Hematopoietic multipotent progenitor cell (in vitro differentiated cells): ENCODE results near the gene NBEA. TPM values are rescaled to one million over a fixed set of nuclear protein-coding genes. Genes with fewer than 3 reads are reported as not detected.
"Not testable (repeated sequence)": the region's sequence is repeated elsewhere in the genome, so short reads cannot be mapped to it uniquely, and the experiment has no call there.

Experiments used
- DNase-seq, 3 donors: peaks; one replicate each; pipeline ENCODE4 v3.0.0-alpha.2; 2011 to 2015; ENCODE audit warnings: low read depth in 2 of 3, low spot score in 2 of 3
- total RNA-seq: library from RNA; depleted of rRNA; stranded (reverse); fragments of >200 nt; gene quantifications from one replicate; pipeline ENCODE4 v1.2.3, GENCODE V29; 2012

Gene NBEA
- total RNA-seq, 1 donor = 4.6 TPM

DNA sequence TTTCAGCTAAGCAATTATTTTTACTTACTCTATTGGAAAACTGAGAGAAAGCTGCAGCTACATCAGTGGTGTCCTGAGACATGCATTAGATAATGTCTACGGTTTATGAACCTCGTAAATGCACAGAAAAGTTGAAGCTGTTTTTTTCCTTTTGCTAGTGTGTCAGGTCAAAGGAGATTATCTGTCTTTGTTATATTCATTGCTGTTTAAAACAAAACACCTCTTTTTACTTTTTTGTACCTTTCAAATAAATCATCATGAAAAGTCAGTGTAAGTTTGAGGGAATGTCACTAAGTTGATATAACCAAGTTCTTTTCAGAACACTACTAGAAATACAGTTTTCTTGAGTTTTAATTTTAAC, 2.2 kb downstream of the NBEA start:
- no peak for DNase-seq

DNA sequence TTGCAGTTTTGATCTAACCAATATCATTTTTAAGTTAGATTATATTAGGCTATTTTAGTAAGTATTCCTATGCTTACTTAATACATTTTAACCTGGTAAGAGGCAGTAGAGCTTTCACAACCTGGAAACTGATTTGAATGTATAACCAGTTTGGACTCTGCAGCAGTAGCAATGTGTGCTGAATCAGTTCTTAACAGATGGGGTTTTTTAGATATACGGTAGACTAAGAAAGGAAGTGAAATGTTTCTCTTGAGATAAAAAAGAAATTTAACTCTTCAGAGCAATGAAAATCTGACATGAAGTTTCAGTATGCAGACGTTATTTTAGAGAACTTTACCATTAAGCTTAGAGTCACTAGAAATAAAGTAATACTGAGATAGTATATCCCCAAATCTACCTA, 2.7 kb downstream of the NBEA start:
- peak in 1 of 3 donors; percentile 50 for DNase-seq

DNA sequence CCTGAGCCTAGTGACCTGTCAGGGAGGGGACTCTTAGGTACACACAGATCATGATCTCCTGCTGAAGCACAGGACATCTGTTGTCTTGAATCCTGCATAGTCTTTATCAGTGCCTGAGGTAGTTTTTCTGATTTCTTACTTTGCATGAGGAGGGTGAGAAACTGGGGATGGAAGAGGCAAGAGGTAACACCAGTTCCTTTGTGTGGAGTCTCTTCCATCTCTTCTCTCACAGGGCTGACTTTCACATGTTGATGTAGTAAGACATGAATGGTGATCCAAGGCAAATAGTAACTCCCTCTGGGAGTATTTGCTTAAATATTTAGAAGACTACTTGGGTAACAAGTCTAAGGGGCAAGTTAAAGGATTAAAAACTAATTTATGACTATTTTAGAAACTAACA, 9.5 kb downstream of the NBEA start:
- no peak for DNase-seq

DNA sequence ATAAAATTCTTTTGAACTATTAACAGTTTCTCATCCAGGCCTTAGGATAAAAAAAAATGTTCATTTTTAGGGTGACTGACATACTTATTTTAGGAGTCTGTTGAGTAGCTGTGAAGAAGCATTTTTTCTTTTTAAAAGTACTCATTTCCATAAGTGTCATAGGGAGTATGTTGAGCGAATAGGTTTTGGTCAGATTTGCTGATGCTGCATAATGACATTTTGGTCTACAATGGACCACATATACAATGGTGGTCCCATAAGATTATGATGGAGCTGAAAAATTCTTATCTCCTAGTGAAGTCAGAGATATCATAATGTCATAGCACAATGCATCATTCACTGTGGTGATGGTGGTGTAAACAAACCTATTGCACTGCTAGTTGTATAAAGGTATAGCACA, 17.4 kb downstream of the NBEA start:
- no peak for DNase-seq

DNA sequence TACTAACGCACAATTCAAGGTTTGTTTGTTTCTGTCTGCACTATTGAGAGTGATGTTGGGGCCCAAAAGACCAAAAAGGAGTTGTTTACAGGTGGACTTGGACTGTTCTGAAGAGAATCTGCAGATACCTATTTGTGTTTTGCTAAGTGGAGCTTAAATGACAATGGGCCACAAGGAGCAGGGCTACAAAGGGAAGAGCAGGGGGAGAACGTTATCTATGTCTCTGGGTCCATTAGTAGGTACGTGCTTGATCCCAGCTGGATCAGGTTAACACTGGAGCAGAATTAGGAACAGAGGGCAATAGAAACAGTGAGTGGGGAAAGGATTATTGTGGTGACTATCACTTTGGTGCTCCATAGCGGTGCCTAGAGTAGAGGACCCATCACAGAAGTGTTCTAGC, 22.5 kb downstream of the NBEA start:
- DNase-seq = no peak

DNA sequence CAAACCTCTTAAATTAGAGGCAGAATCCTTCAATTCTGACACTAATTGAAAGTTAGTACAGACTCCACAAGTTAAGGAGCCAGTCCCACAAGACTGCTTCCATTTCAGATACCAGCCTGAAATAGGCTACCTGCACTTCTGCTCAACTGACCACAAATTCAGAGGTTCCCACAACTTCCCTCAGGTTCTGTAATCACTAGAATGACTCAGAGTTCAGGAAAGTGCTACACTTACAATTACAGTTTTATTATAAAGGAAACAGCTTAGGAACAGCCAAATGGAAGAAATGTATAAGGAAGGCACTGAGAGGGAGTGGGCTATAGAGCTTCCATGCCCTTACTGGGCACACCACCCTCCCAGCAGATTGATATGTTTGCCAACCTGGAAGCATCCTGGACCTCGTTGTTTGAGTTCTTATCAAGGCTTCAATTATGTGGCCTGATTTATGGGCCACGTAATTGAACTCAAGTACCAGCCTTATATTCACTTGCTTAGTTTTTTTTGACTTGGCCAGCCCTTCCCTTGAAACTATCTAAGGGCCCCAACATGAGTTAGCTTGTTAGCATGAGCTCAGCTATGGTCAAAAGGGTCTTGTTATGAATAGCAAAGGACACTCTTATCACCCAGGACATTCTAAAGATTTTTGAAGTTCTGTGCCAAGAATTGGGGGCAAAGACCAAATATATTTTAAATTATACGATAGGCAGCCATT, 25.9 kb downstream of the NBEA start:
- DNase-seq = peak in 1 of 3 donors; percentile 15

DNA sequence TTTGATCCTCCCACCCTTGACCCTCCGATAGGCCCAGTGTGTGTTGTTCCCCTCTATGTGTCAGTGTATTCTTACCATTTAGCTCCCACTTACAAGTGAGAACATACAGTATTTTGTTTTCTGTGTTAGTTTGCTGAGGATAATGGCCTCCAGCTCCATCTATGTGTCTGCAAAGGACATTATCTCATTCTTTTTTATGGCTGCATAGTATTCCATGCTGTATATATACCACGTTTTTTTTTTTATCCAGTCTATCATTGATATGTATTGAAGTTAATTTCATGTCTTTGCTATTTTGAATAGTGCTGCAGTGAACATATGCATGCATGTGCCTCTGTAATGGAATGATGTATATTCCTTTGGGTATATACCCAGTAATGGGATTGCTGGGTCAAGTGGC, 27.5 kb downstream of the NBEA start:
- DNase-seq = not testable (repeated sequence)

DNA sequence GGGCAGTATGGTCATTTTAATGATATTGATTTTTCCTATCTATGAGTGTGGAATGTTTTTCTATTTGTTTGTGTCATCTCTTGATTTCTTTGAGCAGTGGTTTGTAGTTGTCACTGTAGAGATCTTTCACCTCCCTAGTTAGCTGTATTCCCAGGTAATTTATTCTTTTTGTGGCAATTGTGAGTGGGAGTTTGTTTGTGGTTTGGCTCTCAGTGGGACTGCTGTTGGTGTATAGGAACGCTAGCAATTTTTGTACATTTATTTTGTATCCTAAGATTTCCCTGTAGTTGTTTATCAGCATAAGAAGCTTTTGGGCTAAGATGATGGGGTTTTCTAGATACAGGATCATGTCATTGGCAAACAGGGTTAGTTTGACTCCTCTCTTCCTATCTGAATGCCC, 28.9 kb downstream of the NBEA start:
- DNase-seq = no peak

DNA sequence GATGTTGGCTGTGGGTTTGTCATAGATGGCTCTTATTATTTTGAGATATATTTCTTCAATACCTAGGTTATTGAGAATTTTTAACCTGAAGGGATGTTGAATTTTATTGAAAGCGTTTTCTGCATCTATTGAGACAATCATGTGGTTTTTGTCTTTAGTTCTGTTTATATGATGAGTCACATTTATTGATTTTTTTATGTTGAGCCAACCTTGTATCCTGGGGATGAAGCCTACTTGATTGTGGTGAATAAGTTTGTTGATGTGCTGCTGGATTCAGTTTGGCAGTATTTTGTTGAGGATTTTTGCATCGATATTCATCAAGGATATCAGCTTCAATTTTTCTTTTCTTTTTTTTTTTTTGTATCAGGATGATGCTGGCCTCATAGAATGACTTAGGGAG, 29.4 kb downstream of the NBEA start:
- no peak for DNase-seq

DNA sequence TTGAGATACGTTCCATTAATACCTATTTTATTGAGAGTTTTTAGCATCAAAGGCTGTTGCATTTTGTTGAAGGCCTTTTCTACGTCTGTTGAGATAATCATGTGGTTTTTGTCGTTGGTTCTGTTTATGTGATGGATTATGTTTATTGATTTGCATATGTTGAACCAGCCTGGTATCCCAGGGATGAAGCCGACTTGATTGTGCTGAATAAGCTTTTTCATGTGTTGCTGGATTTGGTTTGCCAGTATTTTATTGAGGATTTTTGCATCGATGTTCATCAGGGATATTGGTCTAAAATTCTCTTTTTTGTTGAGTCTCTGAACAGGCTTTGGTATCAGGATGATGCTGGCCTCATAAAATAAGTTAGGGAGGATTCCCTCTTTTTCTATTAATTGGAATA, 43.1 kb downstream of the NBEA start:
- not testable (repeated sequence) for DNase-seq

DNA sequence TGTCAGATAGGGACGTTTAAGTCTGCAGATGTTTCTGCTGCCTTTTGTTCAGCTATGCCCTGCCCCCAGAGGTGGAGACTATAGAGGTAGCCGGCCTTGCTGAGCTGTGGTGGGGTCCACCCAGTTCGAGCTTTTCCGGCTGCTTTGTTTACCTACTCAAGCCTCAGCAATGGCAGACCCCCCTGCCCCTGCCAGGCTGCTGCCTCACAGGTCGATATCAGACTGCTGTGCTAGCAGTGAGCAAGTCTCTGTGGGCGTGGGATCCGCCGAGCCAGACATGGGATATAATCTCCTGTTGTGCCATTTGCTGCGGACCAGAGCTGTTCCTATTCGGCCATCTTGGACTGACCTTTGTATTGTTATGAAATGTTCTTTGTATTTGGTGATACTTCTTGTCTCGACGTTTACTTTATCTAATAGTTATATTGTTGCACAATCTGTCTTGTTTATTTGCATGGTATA, 46.3 kb downstream of the NBEA start:
- no peak for DNase-seq

DNA sequence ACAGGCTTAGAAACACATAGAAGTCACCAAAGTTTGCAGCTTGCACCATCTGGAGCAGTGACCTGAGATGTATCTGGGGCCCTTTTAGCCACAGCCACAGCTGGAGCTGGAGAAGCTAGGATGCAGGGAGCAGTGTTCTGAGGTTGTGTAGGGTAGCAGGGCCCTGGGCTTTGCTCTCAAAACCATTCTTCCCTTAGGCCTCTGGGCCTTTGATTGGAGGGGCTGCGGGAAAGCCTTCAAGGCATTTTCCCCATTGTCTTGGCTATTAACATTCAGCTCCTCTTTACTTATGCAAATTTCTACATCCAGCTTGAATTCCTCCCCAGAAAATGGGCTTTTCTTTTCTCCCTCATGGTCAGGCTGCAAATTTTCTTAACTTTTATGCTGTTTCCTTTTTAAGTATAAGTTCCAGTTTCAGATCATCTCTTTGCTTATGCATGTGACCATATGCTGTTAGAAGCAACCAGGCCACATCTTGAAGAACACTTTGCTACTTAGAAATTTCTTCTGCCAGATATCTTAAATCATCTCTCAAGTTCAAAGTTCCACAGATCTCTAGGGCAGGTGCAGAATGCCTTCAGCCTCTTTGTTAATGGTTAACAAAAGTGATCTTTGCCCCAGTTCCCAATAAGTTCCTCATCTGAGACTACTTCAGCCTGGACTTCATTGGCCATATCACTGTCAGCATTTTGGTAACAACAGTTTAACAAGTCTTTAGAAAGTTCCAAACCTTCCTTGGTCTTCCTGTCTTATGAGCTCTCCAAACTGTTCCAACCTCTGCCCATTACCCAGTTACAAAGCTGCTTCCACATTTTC, 48.5 kb downstream of the NBEA start:
- DNase-seq = no peak

DNA sequence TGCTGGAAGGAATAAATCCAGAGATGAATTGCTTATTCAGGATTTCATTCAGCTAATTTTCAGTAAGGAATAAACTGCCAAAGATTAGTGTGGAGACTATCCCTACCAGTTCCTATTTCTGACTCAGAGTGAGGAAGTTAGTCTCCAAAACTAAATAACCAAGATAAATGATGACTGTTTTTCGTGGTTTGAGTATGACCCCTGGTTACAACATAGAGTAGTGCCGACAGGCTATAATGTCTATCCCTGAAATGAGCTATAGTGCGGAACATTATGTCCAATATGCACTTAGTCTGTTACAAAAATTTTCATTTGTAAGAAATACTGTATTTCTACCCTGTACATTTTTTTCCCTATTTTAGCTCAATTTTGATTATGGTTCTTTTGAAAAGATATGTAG, 51.4 kb downstream of the NBEA start:
- DNase-seq = peak in 1 of 3 donors; percentile 6

DNA sequence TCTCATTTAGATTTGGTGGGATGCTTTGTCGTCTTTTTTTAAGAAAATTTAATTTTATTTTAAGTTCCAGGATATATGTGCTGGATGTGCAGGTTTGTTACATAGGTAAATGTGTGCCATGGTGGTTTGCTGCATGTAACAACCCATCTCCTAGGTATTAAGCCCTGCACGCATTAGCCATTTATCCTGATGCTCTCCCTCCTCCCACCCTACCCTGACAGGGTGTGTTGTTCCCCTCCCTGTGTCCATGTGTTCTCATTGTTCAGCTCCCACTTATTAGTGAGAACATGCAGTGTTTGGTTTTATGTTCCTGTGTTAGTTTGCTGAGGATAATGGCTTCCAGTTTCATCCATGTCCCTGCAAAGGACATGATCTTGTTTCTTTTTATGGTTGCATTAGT, 61.7 kb downstream of the NBEA start:
- not testable (repeated sequence) for DNase-seq

DNA sequence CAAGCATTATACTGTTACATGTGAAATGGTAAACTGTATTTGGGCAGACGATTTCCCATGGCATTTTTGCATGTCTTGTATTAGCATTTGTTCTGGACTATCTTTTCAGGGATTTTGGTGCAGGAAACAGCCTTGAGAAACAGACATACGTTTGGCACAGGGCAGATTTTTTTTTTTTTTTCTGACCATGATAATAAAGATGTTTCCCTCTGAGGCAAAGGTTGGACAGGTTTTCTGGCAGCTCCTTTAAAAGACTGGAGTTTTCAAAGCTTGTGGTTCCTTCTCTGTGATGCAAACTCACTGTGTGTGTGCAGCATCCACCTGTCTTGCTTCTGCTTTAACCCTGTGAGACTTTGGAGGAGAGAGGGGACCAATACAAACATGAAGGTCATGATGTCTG, 63.0 kb downstream of the NBEA start:
- DNase-seq = no peak

DNA sequence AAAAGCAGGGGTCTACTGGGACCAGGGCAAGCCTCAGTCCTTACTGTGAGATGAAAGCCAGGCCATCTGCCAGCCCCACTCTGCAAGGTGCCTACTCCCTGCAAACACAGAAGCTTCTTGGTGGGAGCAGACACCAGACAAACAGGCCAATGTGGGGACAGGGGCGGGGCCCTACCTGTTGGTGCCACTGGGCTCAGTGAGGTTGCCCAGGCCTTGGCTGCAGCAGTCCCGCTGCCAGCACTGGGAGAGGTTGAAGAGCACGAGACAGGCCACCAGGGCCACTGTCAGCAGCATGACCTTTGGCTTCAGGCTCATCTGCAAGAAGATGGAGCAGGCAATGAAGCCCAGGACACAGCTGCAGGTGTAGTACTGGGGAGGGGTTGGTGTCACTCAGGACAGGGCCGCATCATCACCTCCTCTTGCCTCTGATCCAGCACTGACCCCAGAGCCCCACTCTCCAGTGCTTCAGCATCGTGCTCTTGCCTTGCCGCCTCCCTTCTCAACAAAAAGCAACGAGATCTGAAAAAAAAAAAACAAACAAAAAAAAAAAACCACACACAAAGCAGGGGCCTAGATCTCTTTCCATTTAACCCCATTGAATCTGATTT, 72.6 kb downstream of the NBEA start:
- DNase-seq = no peak

DNA sequence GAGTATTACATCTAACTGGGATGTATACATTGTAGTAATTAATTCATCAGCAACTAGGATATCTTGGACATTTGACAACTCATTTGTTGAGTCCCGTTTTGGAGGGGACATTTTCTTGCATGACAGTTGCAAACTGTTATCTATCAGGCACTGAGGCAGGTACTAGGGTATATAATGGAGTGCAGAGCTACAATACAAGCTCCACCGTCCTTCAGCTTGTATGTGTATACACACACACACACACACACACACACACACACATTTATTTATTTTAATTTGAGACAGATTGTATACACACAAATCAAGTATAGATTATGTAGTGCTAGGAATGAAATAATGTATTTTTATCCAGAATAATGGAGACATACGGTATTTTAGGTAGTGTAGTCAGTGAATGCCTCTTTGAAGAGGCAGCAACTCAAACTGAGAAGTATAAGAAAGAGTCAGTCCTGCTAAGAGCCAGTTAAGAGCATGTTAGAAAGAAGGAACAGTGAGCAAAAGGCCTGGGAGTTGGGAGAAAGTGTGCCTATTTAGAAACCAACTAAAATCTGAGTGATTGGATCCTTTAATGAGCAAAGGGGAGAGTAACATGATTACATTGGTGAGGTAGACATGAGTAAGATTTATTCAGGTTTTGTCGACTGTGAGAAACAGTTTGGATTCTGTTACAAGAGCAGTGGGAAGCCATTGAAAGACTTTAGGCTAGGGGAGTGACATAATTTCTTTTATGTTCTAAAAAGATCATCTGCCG, 74.5 kb downstream of the NBEA start:
- no peak for DNase-seq

DNA sequence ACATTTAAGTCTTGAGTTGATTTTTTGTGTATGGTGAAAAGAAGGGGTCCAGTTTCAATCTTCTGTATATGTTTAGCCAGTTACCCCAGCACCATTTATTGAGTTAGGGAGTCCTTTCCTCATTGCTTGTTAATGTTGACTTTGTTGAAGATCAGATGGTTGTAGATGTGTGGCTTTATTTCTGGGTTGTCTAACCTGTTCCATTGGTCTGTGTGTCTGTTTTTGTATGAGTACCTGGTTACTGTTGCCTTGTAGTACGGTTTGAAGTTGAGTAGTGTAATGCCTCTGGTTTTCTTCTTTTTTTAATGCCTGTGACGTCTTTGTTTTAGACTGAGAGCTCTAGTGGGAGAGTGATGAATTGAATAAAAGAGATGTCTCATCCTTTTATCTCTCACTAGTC, 83.2 kb downstream of the NBEA start:
- DNase-seq = no peak

DNA sequence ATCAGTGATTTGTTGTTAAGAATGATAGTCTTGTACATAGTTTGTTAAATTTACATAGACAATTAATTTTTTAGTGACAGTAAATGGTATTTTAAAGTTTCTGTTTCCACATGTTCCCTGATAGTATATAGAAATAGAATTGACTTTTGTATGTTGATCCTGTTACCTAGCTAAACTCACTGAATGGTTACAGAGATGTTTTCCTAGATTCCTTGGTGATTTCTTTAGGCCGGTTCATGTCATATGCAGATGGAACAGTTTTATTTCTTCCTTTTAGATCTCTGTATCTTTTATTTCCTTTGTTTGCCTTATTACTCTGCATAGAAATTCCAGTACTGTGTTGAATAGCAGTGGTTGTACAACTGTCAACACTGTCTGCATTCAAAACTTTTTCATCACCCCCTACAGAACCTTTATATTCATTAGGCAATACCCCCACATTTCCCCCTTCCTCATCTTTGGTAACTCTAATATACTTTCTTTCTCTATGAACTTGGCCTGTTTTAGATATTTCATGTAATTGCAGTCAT, 86.3 kb downstream of the NBEA start:
- no peak for DNase-seq

DNA sequence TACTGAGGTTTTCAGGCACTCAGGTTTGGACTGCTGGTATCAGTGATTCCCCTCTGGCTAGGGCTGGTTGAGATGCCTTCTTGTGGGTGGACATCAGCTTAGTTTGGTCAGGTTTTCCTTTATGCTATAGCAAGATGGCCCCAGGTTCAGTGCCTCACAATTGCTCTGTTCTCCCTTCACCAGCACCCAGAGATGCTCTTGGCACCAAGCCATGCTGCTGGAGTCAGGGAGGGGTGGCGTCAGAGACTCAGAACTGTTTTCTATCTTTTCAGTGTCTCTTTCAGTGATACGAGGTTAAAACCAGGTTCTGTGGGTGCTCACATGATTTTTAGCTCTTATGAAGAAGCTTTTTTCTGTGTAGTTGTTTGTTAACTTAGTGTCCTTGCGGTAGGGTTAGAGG, 96.9 kb downstream of the NBEA start:
- DNase-seq = no peak

DNA sequence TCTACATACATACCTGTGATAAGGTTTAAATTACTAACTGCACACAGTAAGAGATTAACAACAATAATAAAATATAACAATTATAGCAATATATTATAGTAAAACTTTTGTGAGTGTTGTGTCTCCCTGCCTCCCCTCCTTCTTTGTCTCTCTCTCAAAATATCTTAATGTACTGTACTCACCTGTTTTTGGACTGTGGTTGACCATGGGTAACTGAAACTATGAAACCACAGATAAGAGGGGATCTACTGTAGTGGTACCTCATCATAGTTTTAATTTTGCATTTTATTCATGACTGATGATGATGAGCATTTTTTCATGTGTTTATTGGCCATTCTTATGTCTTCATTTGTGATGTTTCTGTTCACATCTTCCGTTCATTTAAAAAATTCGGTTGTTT, 104.5 kb downstream of the NBEA start:
- DNase-seq = no peak
